ENCODE measurements around the gene CEBPA.
A peak's percentile ranks its signal among the peaks of the same experiment; 100 is the strongest.

Gene CEBPA

GRCh38 chr19:33271246-33272021, 30.9 kb downstream of the CEBPA start:
- no peak for DNase-seq

GRCh38 chr19:33270769-33271168, 31.6 kb downstream of the CEBPA start:
- DNase-seq, result no peak

GRCh38 chr19:33269016-33269415, 33.3 kb downstream of the CEBPA start:
- DNase-seq, result no peak

GRCh38 chr19:33268162-33268991, 34.0 kb downstream of the CEBPA start:
- peak in 3 of 14 donors; percentile 28 to 55 (median 39) for DNase-seq

GRCh38 chr19:33267706-33268105, 34.6 kb downstream of the CEBPA start:
- DNase-seq, result no peak

GRCh38 chr19:33266974-33267484, 35.3 kb downstream of the CEBPA start:
- no peak for DNase-seq

GRCh38 chr19:33264881-33265445, 37.4 kb downstream of the CEBPA start:
- no peak for DNase-seq

- no peak for DNase-seq
Observed at GRCh38 chr19:33263325-33264023, 38.9 kb downstream of the CEBPA start.

GRCh38 chr19:33261511-33262189, 40.7 kb downstream of the CEBPA start:
- DNase-seq, result peak in 1 of 14 donors; percentile 21

- peak in 7 of 14 donors; percentile 15 to 70 (median 47) for DNase-seq
Observed at GRCh38 chr19:33260628-33261418, 41.5 kb downstream of the CEBPA start.

GRCh38 chr19:33259539-33259938, 42.8 kb downstream of the CEBPA start:
- peak in 2 of 14 donors; percentile 6 to 26 for DNase-seq

GRCh38 chr19:33257828-33258227, 44.5 kb downstream of the CEBPA start:
- no peak for DNase-seq

GRCh38 chr19:33256261-33256660, 46.1 kb downstream of the CEBPA start:
- no peak for DNase-seq

GRCh38 chr19:33255781-33256180, 46.6 kb downstream of the CEBPA start:
- DNase-seq, result no peak

- no peak for DNase-seq
Observed at GRCh38 chr19:33254245-33254824, 48.0 kb downstream of the CEBPA start.

- DNase-seq, result peak in 6 of 14 donors; percentile 9 to 60 (median 29)
Observed at GRCh38 chr19:33252971-33253370, 49.4 kb downstream of the CEBPA start.

GRCh38 chr19:33252418-33252962, 49.8 kb downstream of the CEBPA start:
- DNase-seq, result no peak

GRCh38 chr19:33251526-33252090, 50.7 kb downstream of the CEBPA start:
- DNase-seq, result no peak

GRCh38 chr19:33251076-33251475, 51.3 kb downstream of the CEBPA start:
- DNase-seq, result no peak

- DNase-seq, result no peak
Observed at GRCh38 chr19:33250500-33250899, 51.8 kb downstream of the CEBPA start.
